GM21360 (cell line): ENCODE measurements around the gene TTC39A.
"Not testable (repeated sequence)": the region's sequence is repeated elsewhere in the genome, so short reads cannot be mapped to it uniquely, and the experiment has no call there.

Experiments used
- ATAC-seq: cut with Tn5 transposase; IDR thresholded peaks from one replicate; pipeline ENCODE4 v1.9.1; 2021; ENCODE audit warnings: mild to moderate bottlenecking, moderate library complexity; ENCODE audit not compliant: unreplicated experiment

TTC39A gene

GRCh38 chr1:51272916-51273315 lies 57.4 kb downstream of the TTC39A start:
- ATAC-seq, result no peak

- no peak for ATAC-seq
Observed at GRCh38 chr1:51270751-51271150, 59.6 kb downstream of the TTC39A start.

- ATAC-seq, result peak; percentile 12
Observed at GRCh38 chr1:51268634-51269033, 61.7 kb downstream of the TTC39A start.

GRCh38 chr1:51266791-51267190 lies 63.6 kb downstream of the TTC39A start:
- no peak for ATAC-seq

GRCh38 chr1:51266181-51266580 lies 64.2 kb downstream of the TTC39A start:
- ATAC-seq, result no peak

GRCh38 chr1:51265618-51266017 lies 64.7 kb downstream of the TTC39A start:
- ATAC-seq, result no peak

GRCh38 chr1:51264451-51264850 lies 65.9 kb downstream of the TTC39A start:
- ATAC-seq, result no peak

GRCh38 chr1:51263147-51263877 lies 67.0 kb downstream of the TTC39A start:
- no peak for ATAC-seq

GRCh38 chr1:51255331-51255730 lies 75.0 kb downstream of the TTC39A start:
- no peak for ATAC-seq

GRCh38 chr1:51253691-51254090 lies 76.7 kb downstream of the TTC39A start:
- ATAC-seq, result no peak

GRCh38 chr1:51252366-51252765 lies 78.0 kb downstream of the TTC39A start:
- ATAC-seq, result no peak

GRCh38 chr1:51251165-51251564 lies 79.2 kb downstream of the TTC39A start:
- not testable (repeated sequence) for ATAC-seq

GRCh38 chr1:51250729-51251128 lies 79.6 kb downstream of the TTC39A start:
- not testable (repeated sequence) for ATAC-seq

- no peak for ATAC-seq
Observed at GRCh38 chr1:51249445-51249844, 80.9 kb downstream of the TTC39A start.

GRCh38 chr1:51247499-51247898 lies 82.9 kb downstream of the TTC39A start:
- ATAC-seq, result no peak

- ATAC-seq, result peak; percentile 92
Observed at GRCh38 chr1:51247022-51247421, 83.3 kb downstream of the TTC39A start.

GRCh38 chr1:51242546-51242945 lies 87.8 kb downstream of the TTC39A start:
- ATAC-seq, result no peak

GRCh38 chr1:51241119-51241518 lies 89.2 kb downstream of the TTC39A start:
- no peak for ATAC-seq

GRCh38 chr1:51240084-51240483 lies 90.3 kb downstream of the TTC39A start:
- ATAC-seq, result no peak

GRCh38 chr1:51238034-51238403 lies 92.3 kb downstream of the TTC39A start:
- no peak for ATAC-seq

- ATAC-seq, result no peak
Observed at GRCh38 chr1:51237351-51238033, 92.9 kb downstream of the TTC39A start.
